Spinal cord (tissue), 10 donors: ENCODE results near the gene PAPPA2. TPM values are rescaled to one million over a fixed set of nuclear protein-coding genes. Genes with fewer than 3 reads are reported as not detected.
A peak's percentile ranks its signal among the peaks of the same experiment; 100 is the strongest.

Experiments
- DNase-seq, 6 donors: peaks; one replicate each; pipeline versions ENCODE4 v3.0.0 to v3.0.0-alpha.2; 2013 to 2015; ENCODE audit warnings: low spot score in 6 of 6, low read depth in 4 of 6
- H3K27ac ChIP-seq: one replicate; pipeline ENCODE4 v1.5.1; 2013; ENCODE audit warnings: low read depth, low read length, control low read depth
- H3K27me3 ChIP-seq: one replicate; pipeline ENCODE4 v1.6.1; 2013; ENCODE audit warnings: low read length; ENCODE audit not compliant: control insufficient read depth, insufficient read depth
- H3K36me3 ChIP-seq: one replicate; pipeline ENCODE4 v1.6.1; 2013; ENCODE audit warnings: low read length; ENCODE audit not compliant: control insufficient read depth, insufficient read depth
- H3K4me1 ChIP-seq: one replicate; pipeline ENCODE4 v1.6.1; 2013; ENCODE audit warnings: low read length; ENCODE audit not compliant: control insufficient read depth, insufficient read depth
- H3K4me3 ChIP-seq: one replicate; pipeline ENCODE4 v1.5.1; 2013; ENCODE audit warnings: low read depth, low read length, control low read depth
- H3K9me3 ChIP-seq: one replicate; pipeline ENCODE4 v1.6.1; 2013; ENCODE audit warnings: low read length; ENCODE audit not compliant: control insufficient read depth, insufficient read depth
- WGBS: methylation state at CpG from one replicate; pipeline ENCODE4 v1.1.5; 2013; ENCODE audit warnings: missing lambda C conversion rate; ENCODE audit not compliant: insufficient coverage; 5-methylcytosine and 5-hydroxymethylcytosine counted together
- polyA plus RNA-seq, 2 donors: library from polyadenylated mRNA; unstranded; fragments of 120-200 nt; gene quantifications; one replicate each; pipeline ENCODE4 v1.2.1, GENCODE V29; 2013; ENCODE audit not compliant: insufficient read length in 2 of 2
- total RNA-seq, 2 donors: library from RNA; depleted of rRNA in 1 of 2; stranded (reverse); fragments of 120-200 nt in 1 of 2; fragments of >200 nt in 1 of 2; gene quantifications; one replicate each; pipeline versions ENCODE4 v1.2.3 to v1.2.4, GENCODE V29; 2013 to 2014
- donor health status: healthy.

PAPPA2 gene
- total and polyA plus RNA-seq, 4 donors = 1.8 to 3.9 (median 3.0) TPM

DNA sequence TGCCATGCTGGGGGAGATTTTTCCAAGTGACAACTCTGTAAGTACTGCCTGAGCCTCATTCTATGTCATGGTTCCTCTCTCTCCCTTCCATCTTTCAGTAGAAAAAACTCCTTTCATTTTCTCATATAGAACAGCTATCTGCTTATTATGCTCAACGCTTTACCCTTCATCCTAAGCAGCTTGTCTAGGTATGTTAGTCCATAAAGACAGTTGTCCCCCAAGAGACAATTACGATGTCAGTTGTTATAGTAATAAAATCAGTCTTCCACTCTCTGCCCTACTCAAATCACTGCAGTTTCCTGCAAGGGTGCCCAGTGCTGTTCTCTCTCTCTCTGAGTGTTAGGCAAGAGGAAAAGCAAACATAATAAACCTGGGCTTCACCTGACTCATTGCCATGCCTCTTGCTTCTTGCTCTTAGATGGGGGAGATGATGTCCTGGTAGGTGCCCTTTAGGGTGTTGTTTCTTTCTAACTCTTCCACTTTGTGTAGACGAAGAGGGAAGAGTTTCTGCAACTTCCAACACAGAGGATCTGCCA lies 59.4 kb downstream of the PAPPA2 start:
- no peaks in the 10 kb centered on the region for H3K4me1 ChIP-seq
- DNase-seq = no peak
- no peaks in the 10 kb centered on the region for H3K36me3 ChIP-seq
- H3K4me3 ChIP-seq = no peak overlapping the region
- H3K27ac ChIP-seq = no peak overlapping the region
- no peaks in the 10 kb centered on the region for H3K27me3 ChIP-seq
- WGBS = no CpG with 5 or more reads among the region's 3 CpGs
- H3K9me3 ChIP-seq = no peaks in the 10 kb centered on the region

- peak in 1 of 6 donors; percentile 61 for DNase-seq
- Histone ChIP-seq H3K36me3 (no peaks in the 10 kb centered on the region), H3K27me3 (no peaks in the 10 kb centered on the region), H3K4me1 (no peaks in the 10 kb centered on the region), H3K9me3 (no peaks in the 10 kb centered on the region), H3K4me3 (no peak overlapping the region), H3K27ac (no peak overlapping the region)
- WGBS = 36% methylated on average over 3 of the region's 7 CpGs
Measured at GRCh38 chr1:176529395-176530090, 66.6 kb downstream of the PAPPA2 start.

GRCh38 chr1:176531036-176531435 lies 68.1 kb downstream of the PAPPA2 start:
- H3K27me3 ChIP-seq = no peaks in the 10 kb centered on the region
- no peaks in the 10 kb centered on the region for H3K9me3 ChIP-seq
- WGBS = no CpG with 5 or more reads among the region's 2 CpGs
- no peak overlapping the region for H3K4me3 ChIP-seq
- H3K36me3 ChIP-seq = no peaks in the 10 kb centered on the region
- H3K4me1 ChIP-seq = no peaks in the 10 kb centered on the region
- H3K27ac ChIP-seq = no peak overlapping the region
- DNase-seq = no peak

DNA sequence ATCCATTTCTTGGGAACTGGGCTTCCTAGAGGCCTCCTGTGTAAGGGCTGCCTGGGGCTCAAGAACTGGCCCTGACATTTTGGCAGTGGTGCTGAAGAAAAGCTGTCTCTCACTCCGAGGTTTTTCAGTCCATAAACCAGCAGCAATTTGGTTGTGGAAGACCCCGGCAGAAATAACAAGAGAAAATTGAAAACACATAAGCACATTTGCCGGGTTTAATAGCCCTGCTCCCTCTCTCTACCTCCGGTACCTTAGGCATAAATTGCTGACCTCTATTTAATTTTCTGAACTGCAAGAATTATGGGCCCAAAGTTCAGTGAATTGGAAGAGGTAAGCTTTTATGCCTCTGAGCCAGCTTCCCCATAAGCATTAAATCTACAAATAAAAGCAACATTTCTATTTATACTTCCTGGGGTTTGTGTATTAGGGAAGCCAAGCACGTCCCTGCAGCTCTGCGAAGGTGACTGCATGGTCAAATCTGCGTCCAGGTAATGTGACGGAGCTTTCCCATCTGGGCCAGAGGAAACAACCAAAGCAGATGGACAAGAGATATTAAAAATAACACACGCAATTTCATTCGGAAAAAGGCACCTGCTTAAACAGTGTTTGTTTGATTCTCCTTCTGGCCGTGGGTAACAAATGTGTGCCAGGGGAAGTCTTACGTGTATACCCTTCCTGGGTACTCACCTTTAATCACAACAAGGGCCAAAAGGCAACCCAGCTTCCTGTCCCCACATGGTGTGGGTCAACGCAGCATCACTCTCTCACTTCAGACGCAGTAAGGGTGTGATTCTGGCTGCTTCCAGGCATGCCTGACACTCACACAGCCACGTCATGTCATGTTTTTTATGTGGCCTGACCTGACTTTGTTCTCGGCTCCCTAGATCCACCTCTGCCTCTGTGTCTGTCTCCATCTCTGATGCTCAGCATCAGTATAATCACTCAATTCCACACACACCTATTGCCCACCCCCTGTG lies 69.2 kb downstream of the PAPPA2 start:
- WGBS = 78% methylated on average over 14 of the region's 16 CpGs
- no peak overlapping the region for H3K27ac ChIP-seq
- peak in 1 of 6 donors; percentile 83 for DNase-seq

GRCh38 chr1:176533020-176533419 lies 70.0 kb downstream of the PAPPA2 start:
- H3K4me1 ChIP-seq = no peaks in the 10 kb centered on the region
- DNase-seq = no peak
- H3K9me3 ChIP-seq = no peaks in the 10 kb centered on the region
- 100% methylated on average over 1 of the region's 1 CpG for WGBS
- H3K36me3 ChIP-seq = no peaks in the 10 kb centered on the region
- no peaks in the 10 kb centered on the region for H3K27me3 ChIP-seq
- no peak overlapping the region for H3K27ac ChIP-seq
- H3K4me3 ChIP-seq = no peak overlapping the region

More for the DNA sequence above, 69.2 kb downstream of the PAPPA2 start:
- no peaks in the 10 kb centered on the region for H3K27me3 ChIP-seq
- H3K4me3 ChIP-seq = no peak overlapping the region
- no peaks in the 10 kb centered on the region for H3K4me1 ChIP-seq
- no peaks in the 10 kb centered on the region for H3K9me3 ChIP-seq
- no peaks in the 10 kb centered on the region for H3K36me3 ChIP-seq

GRCh38 chr1:176536588-176536987 lies 73.6 kb downstream of the PAPPA2 start:
- no peaks in the 10 kb centered on the region for H3K4me1 ChIP-seq
- no peaks in the 10 kb centered on the region for H3K27me3 ChIP-seq
- no peaks in the 10 kb centered on the region for H3K9me3 ChIP-seq
- no peak overlapping the region for H3K27ac ChIP-seq
- no peak for DNase-seq
- WGBS = 100% methylated on average over 1 of the region's 2 CpGs
- H3K36me3 ChIP-seq = no peaks in the 10 kb centered on the region
- no peak overlapping the region for H3K4me3 ChIP-seq

DNA sequence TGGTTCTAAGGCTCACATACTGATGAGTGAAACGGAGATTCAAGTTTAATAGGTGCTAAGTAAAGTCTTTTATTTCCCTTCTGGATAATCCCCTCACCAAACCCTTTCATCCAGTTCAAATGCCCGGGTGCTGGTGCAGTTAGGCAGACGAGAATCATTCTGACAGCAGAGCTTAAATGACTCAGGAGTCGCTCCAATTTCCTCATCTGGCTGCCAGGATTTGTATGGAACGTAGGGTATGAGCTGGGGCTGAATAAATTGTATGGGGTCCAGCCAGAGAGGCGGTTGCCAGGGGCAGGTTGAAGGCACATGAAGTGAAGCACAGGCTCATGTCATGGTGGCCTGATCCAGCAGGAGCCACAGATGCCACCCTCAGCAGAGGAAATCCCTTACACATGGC lies 76.0 kb downstream of the PAPPA2 start:
- 67% methylated on average over 3 of the region's 6 CpGs for WGBS
- Histone ChIP-seq H3K36me3 (no peaks in the 10 kb centered on the region), H3K9me3 (no peaks in the 10 kb centered on the region), H3K4me1 (no peaks in the 10 kb centered on the region), H3K27ac (no peak overlapping the region), H3K4me3 (no peak overlapping the region), H3K27me3 (no peaks in the 10 kb centered on the region)
- DNase-seq = no peak

GRCh38 chr1:176540428-176540827 lies 77.5 kb downstream of the PAPPA2 start:
- WGBS = 88% methylated on average over 1 of the region's 1 CpG
- Histone ChIP-seq H3K4me3 (no peak overlapping the region), H3K4me1 (no peaks in the 10 kb centered on the region), H3K27ac (no peak overlapping the region), H3K9me3 (no peaks in the 10 kb centered on the region), H3K27me3 (no peaks in the 10 kb centered on the region), H3K36me3 (no peaks in the 10 kb centered on the region)
- no peak for DNase-seq

GRCh38 chr1:176541663-176542062 lies 78.7 kb downstream of the PAPPA2 start:
- no peak overlapping the region for H3K4me3 ChIP-seq
- no peak for DNase-seq
- no peaks in the 10 kb centered on the region for H3K27me3 ChIP-seq
- WGBS = 80% methylated on average over 1 of the region's 3 CpGs
- no peaks in the 10 kb centered on the region for H3K4me1 ChIP-seq
- no peaks in the 10 kb centered on the region for H3K9me3 ChIP-seq
- H3K36me3 ChIP-seq = no peaks in the 10 kb centered on the region
- H3K27ac ChIP-seq = no peak overlapping the region
